NCI-H128 (cell line): ENCODE results near the gene BRSK1.

Source experiments
- DNase-seq: peaks from one replicate; lab custom pipeline; 2025; ENCODE audit not compliant: unreplicated experiment; lab: John Stamatoyannopoulos, UW

The BRSK1 gene

GRCh38 chr19:55253842-55254624, 29.8 kb upstream of the BRSK1 start:
- no peak for DNase-seq

DNA sequence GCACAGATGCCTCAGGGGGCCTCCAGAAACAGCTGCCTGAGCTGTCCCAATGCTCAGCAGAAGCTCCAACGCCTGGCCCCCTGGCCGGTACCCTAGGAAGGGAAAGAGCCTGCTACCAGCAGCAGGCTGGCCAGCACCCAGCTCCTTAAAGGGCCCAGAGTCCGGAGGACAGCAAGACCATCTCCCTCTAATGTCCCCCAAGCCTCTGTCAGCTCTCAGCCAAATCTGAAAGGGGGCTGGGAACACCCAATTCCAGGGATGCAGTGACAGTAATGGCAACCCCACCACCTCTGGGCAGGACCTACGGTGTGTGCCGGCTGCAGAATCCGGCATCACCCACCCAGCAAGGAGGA, 29.2 kb upstream of the BRSK1 start:
- DNase-seq: no peak

DNA sequence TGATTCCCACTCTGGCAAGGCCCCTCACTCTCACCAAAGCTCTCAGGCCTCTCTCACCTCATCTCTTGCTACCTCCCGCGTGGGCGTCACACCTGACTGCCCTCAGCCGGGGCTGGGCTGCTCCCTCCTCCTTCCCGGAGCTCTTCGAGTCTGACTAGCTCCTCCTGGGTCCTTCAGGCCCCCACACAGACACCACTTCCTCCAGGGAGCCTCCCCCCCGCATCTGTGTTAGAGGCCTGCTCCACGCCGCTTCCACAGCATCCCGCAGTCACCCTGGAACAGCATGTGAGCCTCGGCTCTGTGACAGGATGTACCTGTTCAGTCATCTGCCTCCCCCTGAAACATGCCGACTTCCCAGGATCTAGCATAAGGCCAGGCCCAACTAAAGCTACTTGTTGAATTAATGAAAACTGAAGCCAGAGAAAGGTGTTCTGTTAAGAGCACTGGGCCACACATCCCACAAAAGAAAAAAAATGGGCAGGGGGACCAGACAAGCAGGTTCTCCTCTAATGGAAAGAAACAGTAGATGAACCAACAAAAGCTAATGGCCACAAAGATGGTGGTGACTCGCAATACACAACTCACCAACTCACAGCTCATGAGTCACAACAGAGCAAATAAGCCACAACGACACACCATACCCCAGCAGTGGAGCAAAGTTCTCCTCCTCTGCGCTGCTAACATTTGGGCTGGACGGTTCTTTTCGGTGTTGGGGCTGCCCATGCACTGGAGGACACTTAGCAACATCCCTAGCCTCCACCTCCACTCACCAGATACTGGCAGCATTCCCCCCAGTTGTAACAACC, 28.0 kb upstream of the BRSK1 start:
- no peak for DNase-seq

DNA sequence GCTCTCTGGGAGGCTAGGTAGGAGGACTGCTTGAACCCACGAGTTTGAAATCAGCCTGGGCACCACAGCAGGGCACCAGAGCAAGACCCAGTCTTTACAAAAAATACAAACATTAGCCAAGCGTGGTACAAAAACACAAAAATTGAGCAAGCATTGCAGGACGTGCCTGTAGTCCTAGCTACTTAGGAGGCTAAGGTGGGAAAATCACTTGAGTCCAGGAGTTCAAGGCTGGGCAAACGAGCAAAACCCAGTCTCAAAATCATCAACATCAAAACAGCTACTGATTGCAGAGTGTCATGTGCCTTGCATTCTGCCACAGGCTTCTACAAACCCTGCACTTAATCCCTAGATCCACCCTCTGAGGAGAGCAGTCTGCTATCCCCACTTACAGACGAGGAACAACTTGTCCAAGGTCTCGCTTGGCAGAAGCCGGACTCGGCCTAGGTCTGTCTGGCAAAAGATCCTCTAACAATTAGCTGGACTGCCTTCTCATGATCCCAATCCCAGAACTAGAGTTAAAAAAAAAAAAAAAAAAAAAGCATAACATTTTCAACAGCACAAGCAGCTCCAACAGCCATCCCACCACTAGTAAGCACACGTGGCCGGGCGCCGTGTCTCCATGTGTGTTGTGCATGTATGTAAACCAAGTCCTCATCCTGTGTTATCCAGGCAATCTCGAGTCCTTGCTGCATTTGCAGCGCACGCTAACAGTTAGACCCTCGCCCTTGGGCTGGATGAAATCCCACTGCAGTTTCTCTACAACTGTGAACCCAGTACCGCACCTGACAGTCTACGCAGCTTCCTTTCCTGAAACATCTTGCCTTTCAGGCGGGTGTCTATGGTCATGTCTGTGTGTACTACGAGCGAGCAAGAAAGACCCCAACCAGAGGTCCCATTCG, 27.0 kb upstream of the BRSK1 start:
- DNase-seq: no peak

DNA sequence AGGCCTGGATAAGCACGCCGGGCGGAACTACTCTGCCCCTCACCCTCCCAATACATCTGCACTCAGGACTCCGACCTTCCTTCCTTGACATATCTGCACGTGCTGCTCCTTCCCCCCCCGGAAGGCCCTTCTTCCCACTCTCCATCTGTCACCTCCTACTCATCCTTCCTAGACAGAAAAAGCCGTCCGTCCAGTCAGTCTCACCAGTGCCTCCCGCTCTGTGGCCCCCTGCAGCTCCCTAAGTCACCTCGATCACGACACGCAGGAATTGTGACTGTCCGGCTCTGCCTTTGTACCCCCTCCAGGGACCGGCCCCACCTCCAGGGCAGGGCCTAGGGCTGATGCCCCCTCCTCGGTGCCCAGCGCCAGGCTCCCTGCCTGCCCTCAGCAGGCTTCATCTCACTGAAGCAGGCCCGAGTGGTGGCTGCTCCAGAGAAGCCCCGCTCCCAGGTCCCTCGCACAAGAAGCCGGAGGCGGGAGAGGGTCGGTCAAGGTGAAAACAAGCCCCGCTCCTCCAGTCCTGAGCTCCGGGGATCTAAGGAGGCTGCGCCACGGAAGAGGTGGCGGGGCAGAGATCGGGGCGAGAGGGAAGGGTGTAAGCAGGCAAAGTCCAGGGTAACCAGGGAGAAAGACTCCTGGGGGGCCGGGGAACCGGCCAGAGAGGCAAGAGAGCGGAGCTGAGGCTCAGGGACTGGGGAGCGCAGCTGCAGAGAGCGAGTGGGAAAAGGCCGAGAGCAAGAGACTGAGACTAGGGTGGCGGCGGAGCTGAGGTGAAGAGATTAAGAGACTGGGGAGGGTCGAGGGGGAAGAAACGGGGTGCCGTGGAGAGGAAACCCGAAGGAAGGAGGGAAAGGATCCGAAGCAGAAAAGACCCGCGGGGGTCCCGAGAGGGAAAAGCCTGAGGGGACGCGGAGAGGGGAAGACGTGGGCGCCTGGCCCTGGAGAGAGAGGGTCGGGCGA, 26.1 kb upstream of the BRSK1 start:
- no peak for DNase-seq

- DNase-seq: no peak
Observed at GRCh38 chr19:55258476-55258827, 25.3 kb upstream of the BRSK1 start.

DNA sequence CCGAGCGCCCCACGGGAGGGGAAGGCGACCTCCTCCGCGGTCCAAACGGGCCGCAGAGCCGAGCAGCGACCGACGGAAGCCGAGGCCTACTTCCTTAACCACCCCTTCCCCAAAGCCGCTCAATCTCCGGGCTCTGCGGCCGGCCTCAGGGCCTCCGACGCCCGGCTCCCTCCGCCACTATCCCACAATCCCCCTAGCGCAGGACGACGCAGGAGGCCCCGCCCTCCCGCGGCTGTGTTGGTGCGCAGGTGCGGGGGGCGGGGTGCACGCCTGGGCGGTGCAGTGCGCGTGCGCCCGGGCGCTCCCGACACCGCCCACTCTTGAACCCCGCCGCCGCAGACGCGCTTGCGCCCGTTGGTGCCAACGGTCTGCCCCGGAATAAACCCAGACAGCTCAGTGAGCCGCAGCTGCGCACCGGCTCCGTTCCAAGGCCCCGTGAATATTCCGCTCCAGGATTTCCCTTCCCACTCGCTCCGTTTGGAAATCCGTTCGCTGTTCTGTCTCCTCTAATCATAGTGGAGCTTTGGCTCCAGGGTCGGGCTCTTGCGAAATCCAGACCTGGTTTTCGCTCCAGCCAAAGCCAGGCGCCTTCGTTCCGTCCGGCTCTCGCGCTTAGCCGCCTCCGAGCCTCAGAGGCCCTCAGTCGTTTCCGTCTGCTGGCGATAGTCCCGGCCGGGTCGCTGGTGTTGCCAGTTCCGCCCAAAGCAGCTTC, 24.8 kb upstream of the BRSK1 start, which contains the start of gene PPP6R1:
TSS of gene PPP6R1 (minus strand) at position 190 of the 712 bp plus-strand sequence. CDS start 11,914 bp downstream, outside the sequence.
- peak; percentile 97 for DNase-seq

DNA sequence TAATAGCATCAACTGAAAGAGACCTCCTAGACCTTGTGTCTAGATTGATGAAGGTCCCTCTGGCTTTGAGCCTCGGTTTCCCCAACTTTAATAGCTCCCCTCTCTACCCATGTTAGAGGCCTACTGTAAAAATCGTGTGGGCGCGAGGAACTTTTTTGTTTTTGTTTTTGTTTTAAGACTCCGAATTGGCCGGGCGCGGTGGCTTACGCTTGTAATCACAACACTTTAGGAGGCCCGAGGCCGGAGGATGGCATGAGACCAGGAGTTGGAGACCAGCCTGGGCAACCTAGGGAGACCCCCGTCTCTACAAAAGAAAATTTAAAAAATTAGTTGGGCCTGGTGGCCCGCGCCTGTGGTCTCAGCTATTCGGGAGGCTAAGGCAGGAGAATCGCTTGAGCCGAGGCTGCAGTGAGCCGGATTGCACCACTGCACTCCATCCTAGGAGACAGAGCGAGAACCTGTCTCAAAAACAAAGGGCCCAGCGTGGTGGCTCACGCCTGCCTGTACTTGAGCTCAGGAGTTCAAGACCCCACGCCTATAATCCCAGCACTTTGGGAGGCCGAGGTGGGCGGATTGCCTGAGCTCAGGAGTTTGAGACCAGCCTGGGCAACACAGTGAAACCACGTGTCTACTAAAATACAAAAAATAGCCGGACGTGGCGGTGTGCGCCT, 24.1 kb upstream of the BRSK1 start:
- no peak for DNase-seq

GRCh38 chr19:55261671-55262126, 22.1 kb upstream of the BRSK1 start:
- no peak for DNase-seq

- no peak for DNase-seq
Observed at GRCh38 chr19:55262359-55262758, 21.4 kb upstream of the BRSK1 start.

DNA sequence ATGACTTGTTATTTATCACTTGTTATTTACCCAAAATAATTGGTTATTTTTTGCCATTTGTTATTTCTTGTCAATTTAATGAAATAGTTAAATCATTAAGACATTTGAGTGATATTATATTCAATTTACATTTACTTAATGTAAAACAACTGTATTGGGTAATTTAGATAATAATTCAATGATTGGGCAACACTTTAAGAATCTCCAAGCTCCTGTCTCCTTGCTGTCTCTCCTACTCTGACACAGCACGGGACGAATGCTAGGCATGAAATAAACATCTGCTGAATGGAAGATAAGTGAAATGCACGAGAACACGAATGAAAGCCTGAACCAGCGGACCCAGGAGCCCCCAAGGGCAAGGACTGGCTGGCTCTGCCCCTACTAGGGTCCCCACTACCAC, 19.3 kb upstream of the BRSK1 start:
- no peak for DNase-seq

- DNase-seq: no peak
Observed at GRCh38 chr19:55265173-55265572, 18.6 kb upstream of the BRSK1 start.

DNA sequence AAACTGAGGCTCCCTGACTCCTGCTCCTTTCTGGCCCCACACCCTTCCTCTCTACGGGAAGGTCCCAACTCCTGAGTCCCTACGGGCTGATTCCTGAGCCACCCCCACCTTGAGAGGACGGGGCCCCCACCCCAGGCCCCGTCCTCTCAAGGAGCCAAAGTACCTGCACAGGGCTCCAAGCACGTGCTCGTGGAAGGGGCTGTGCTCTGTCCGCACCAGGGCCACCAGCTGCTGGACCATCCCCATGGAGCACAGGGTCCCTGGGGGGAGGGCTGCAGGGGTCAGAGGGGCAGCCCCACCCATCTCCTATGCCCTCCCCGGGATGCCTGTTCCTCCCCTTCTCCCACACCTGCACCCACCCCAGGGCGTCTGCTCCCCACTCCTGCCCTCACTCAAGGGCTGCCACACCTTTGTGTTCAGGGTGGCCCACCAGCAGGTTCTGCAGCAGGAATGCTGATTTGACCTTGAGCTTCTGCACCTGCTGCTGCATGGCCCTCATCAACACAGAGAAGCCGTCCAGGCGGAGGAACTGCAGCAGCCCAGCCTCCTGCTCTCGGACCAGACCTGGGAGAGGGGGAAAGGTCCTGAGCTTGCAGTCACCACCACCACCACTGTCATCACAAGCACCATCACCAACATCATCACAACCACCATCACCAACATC, 17.9 kb upstream of the BRSK1 start:
- no peak for DNase-seq

GRCh38 chr19:55266404-55266803, 17.4 kb upstream of the BRSK1 start:
- no peak for DNase-seq

DNA sequence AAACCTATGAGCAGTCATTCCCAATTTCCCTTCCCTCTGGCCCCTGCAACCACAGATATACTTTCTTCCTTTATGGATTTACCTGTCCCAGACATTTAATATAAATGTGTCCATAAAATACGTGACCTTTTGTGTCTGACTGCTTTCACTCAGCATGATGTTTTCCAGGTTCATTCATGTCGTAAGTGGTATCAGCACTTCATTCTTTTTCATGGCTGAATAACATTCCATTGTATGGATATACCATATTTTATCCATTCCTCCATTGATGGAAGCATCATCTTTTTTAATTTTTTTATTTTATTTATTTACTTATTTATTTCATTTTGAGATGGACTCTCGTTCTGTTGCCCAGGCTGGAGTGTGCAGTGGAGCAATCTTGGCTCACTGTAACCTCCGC, 17.0 kb upstream of the BRSK1 start:
- DNase-seq: no peak

DNA sequence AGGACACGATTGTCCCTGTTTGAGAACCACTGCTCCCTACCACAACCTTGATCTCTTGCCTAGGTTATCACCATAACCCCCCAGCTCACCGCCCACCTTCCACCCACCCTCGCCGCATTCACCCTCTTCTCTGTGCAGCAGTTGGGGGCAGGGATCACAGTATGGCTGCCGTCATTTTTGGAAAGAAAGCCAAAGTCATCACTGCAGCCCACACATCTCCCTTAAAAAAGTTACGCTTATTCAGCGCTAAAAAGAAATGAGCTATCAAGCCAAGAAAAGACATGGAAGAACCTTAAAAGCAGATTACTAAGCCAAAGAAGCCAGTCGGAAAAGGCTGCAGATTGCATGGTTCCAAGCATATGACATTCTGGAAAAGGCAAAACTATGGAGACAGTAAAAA, 14.5 kb upstream of the BRSK1 start:
- DNase-seq: no peak

GRCh38 chr19:55270172-55270942, 13.4 kb upstream of the BRSK1 start:
- DNase-seq: no peak

DNA sequence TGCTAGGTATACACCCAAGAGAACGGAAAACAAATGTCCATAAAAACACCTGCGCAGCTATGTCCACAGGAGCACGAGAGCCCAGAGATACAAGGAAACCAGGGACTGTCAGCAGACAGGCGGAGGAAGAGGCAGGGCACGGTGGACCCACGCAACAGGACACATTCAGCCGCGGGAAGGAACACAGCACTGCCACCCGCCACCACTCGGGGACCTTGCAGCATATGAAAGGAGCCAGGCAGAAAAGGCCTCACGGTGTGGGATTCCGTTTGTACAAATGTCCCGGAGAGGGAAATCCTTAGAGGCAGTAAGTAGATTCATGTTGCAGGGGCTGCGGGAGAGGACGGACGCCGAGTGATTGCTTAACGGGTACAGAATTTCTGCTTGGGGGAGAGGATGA, 11.7 kb upstream of the BRSK1 start:
- DNase-seq: no peak
